ENCODE results near the gene AGBL4. TPM values are rescaled to one million over a fixed set of nuclear protein-coding genes. Genes with fewer than 3 reads are reported as not detected.

The AGBL4 gene
- polyA plus RNA-seq, 3 donors: 0.05 TPM; not detected in 2

GRCh38 chr1:48582408-48582807 lies 1441.3 kb downstream of the AGBL4 start:
- H3K36me3 Mint-ChIP-seq: no peaks in the 10 kb centered on the region
- no peak overlapping the region for H3K4me3 ChIP-seq (replicated peaks in 1 of 3; ENCODE audit: low read depth in 2 of 3, low read length in 3 of 3)
- no peaks in the 10 kb centered on the region for H4K20me1 ChIP-seq (ENCODE audit: insufficient read depth, low read length)
- H3K36me3 ChIP-seq (replicated peaks in 1 of 2; ENCODE audit: control insufficient read depth in 1 of 2, insufficient read depth in 2 of 2, low read length in 2 of 2): no peaks in the 10 kb centered on the region
- H3K4me2 ChIP-seq (replicated peaks; ENCODE audit: extremely low read depth, low read length, poor library complexity, severe bottlenecking): no peak overlapping the region
- H2AFZ ChIP-seq (ENCODE audit: insufficient read depth, low read depth, low read length, poor library complexity, severe bottlenecking): no peak overlapping the region
- WGBS (ENCODE audit: insufficient coverage): 100% methylated on average over 2 of the region's 3 CpGs
- no peak for TF ChIP-seq CTCF (IDR thresholded peaks at IDR 0.05)
- H3K27ac Mint-ChIP-seq: peak overlapping the region in 1 of 7 donors; percentile 6
- no peaks in the 10 kb centered on the region for H3K79me2 ChIP-seq (ENCODE audit: insufficient read depth, low read length)
- H3K27me3 Mint-ChIP-seq (ENCODE audit: low read depth in 3 of 3): peaks cover 0 to 5% (median 2%) of the 10 kb centered on the region in 3 donors
- no peak overlapping the region for H3K9ac ChIP-seq (ENCODE audit: insufficient read depth, low read length, poor library complexity, severe bottlenecking)
- H3K4me1 ChIP-seq (ENCODE audit: control insufficient read depth in 1 of 2, insufficient read depth in 2 of 2, low read length in 2 of 2): no peaks in the 10 kb centered on the region
- H3K27me3 ChIP-seq (ENCODE audit: control insufficient read depth in 2 of 2, insufficient read depth in 2 of 2, low read length in 2 of 2): no peaks in the 10 kb centered on the region
- no peaks in the 10 kb centered on the region for H3K9me3 ChIP-seq (replicated peaks in 1 of 2; ENCODE audit: control insufficient read depth in 1 of 2, insufficient read depth in 1 of 2, low read length in 2 of 2)
- H3K9me3 Mint-ChIP-seq: no peaks in the 10 kb centered on the region
- intact Hi-C loops (cut with micrococcal nuclease): no loop called here
- DNase-seq: no peak
- peaks cover 17% of the 10 kb centered on the region for H3K4me1 Mint-ChIP-seq
- no peak overlapping the region for H3K27ac ChIP-seq (ENCODE audit: low read depth in 1 of 2, low read length in 2 of 2)
- no peak overlapping the region for H3K4me3 Mint-ChIP-seq

- H3K36me3 Mint-ChIP-seq: no peaks in the 10 kb centered on the region
- H3K9me3 Mint-ChIP-seq: no peaks in the 10 kb centered on the region
- Histone ChIP-seq H3K36me3 (replicated peaks in 1 of 2; ENCODE audit: control insufficient read depth in 1 of 2, insufficient read depth in 2 of 2, low read length in 2 of 2) (no peaks in the 10 kb centered on the region), H3K27ac (ENCODE audit: low read depth in 1 of 2, low read length in 2 of 2) (no peak overlapping the region), H3K9ac (ENCODE audit: insufficient read depth, low read length, poor library complexity, severe bottlenecking) (no peak overlapping the region), H3K4me1 (ENCODE audit: control insufficient read depth in 1 of 2, insufficient read depth in 2 of 2, low read length in 2 of 2) (no peaks in the 10 kb centered on the region), H2AFZ (ENCODE audit: insufficient read depth, low read depth, low read length, poor library complexity, severe bottlenecking) (no peak overlapping the region), H3K4me2 (replicated peaks; ENCODE audit: extremely low read depth, low read length, poor library complexity, severe bottlenecking) (no peak overlapping the region), H3K4me3 (replicated peaks in 1 of 3; ENCODE audit: low read depth in 2 of 3, low read length in 3 of 3) (no peak overlapping the region), H4K20me1 (ENCODE audit: insufficient read depth, low read length) (no peaks in the 10 kb centered on the region), H3K27me3 (ENCODE audit: control insufficient read depth in 2 of 2, insufficient read depth in 2 of 2, low read length in 2 of 2) (no peaks in the 10 kb centered on the region), H3K79me2 (ENCODE audit: insufficient read depth, low read length) (no peaks in the 10 kb centered on the region), H3K9me3 (replicated peaks in 1 of 2; ENCODE audit: control insufficient read depth in 1 of 2, insufficient read depth in 1 of 2, low read length in 2 of 2) (no peaks in the 10 kb centered on the region)
- H3K27ac Mint-ChIP-seq: no peak overlapping the region
- TF ChIP-seq CTCF (IDR thresholded peaks at IDR 0.05): no peak
- DNase-seq: no peak
- H3K27me3 Mint-ChIP-seq (ENCODE audit: low read depth in 3 of 3): peaks cover 0 to 4% (median under 1%) of the 10 kb centered on the region in 3 donors
- H3K4me3 Mint-ChIP-seq: no peak overlapping the region
- WGBS (ENCODE audit: insufficient coverage): no CpG with 5 or more reads among the region's 2 CpGs
- H3K4me1 Mint-ChIP-seq: peaks cover 15% of the 10 kb centered on the region
- intact Hi-C loops (cut with micrococcal nuclease): no loop called here
Observed at GRCh38 chr1:48581270-48581669, 1442.5 kb downstream of the AGBL4 start.
